GM23338 (cell line): ENCODE results near the gene IGBP1. TPM values are rescaled to one million over a fixed set of nuclear protein-coding genes. Genes with fewer than 3 reads are reported as not detected.

Experiments used
- ATAC-seq: fragments of 200-7000 bp; cut with Tn5 transposase; 3 replicates; pipeline ENCODE4 v1.9.1; 2020
- DNase-seq: peaks from one replicate; pipeline ENCODE4 v3.0.0-alpha.2; 2015; ENCODE audit warnings: low spot score
- H2AFZ ChIP-seq: fragments of 200-600 bp; sonication (generic); 2 replicates; pipeline ENCODE4 v1.8.0; 2016; ENCODE audit warnings: antibody characterized with exemption, mild to moderate bottlenecking, moderate library complexity
- H3F3A ChIP-seq: fragments of 200-600 bp; sonication (generic); replicated peaks from 2 replicates; pipeline ENCODE4 v1.8.0; 2017; ENCODE audit warnings: antibody characterized with exemption, mixed run types, low read depth
- H3K27ac ChIP-seq: fragments of 200-600 bp; sonication (generic); 2 replicates; pipeline ENCODE4 v1.6.1; 2016; ENCODE audit warnings: low read depth
- H3K27me3 ChIP-seq: fragments of 200-600 bp; sonication (generic); 2 replicates; pipeline ENCODE4 v1.8.0; 2016; ENCODE audit warnings: mild to moderate bottlenecking, mixed run types, moderate library complexity; ENCODE audit not compliant: insufficient read depth
- H3K36me3 ChIP-seq: fragments of 200-600 bp; sonication (generic); 2 replicates; pipeline ENCODE4 v1.8.0; 2016; ENCODE audit warnings: mild to moderate bottlenecking; ENCODE audit not compliant: insufficient read depth
- H3K4me1 ChIP-seq: fragments of 200-600 bp; sonication (generic); 2 replicates; pipeline ENCODE4 v1.8.0; 2016; ENCODE audit warnings: mild to moderate bottlenecking, moderate library complexity; ENCODE audit not compliant: insufficient read depth
- H3K4me2 ChIP-seq: fragments of 200-600 bp; sonication (generic); 2 replicates; pipeline ENCODE4 v1.7.1; 2017; ENCODE audit warnings: mixed run types
- H3K4me3 ChIP-seq: fragments of 200-600 bp; sonication (generic); 2 replicates; pipeline ENCODE4 v1.6.1; 2016; ENCODE audit warnings: mixed run types
- H3K79me2 ChIP-seq: fragments of 200-600 bp; sonication (generic); replicated peaks from 2 replicates; pipeline ENCODE4 v1.8.0; 2017; ENCODE audit warnings: mild to moderate bottlenecking; ENCODE audit not compliant: insufficient read depth
- H3K9me2 ChIP-seq: fragments of 200-600 bp; sonication (generic); 2 replicates; pipeline ENCODE4 v1.8.0; 2017; ENCODE audit not compliant: insufficient read depth
- H4K20me1 ChIP-seq: fragments of 200-600 bp; sonication (generic); replicated peaks from 2 replicates; pipeline ENCODE4 v1.8.0; 2017; ENCODE audit warnings: mild to moderate bottlenecking; ENCODE audit not compliant: insufficient read depth
- H3K27ac Mint-ChIP-seq: 2 replicates; pipeline ENCODE4 v1.8.0; 2020; ENCODE audit warnings: inconsistent platforms, mild to moderate bottlenecking, moderate library complexity, mixed read lengths
- H3K27me3 Mint-ChIP-seq: 3 replicates; pipeline ENCODE4 v1.8.0; 2022; ENCODE audit warnings: low read depth, mild to moderate bottlenecking, moderate library complexity, mixed read lengths, inconsistent platforms; ENCODE audit not compliant: insufficient read depth, poor library complexity
- H3K36me3 Mint-ChIP-seq: 3 replicates; pipeline ENCODE4 v1.8.0; 2021; ENCODE audit warnings: low read depth, mild to moderate bottlenecking, inconsistent platforms, moderate library complexity, mixed read lengths
- H3K4me1 Mint-ChIP-seq: 3 replicates; pipeline ENCODE4 v1.8.0; 2020; ENCODE audit warnings: mild to moderate bottlenecking, inconsistent platforms, mixed read lengths
- H3K4me3 Mint-ChIP-seq: 3 replicates; pipeline ENCODE4 v1.8.0; 2021; ENCODE audit warnings: moderate library complexity, mild to moderate bottlenecking, inconsistent platforms, mixed read lengths
- H3K9me3 Mint-ChIP-seq: 3 replicates; pipeline ENCODE4 v1.8.0; 2020; ENCODE audit warnings: moderate library complexity, mild to moderate bottlenecking, inconsistent platforms, mixed read lengths
- CREB1 ChIP-seq: fragments of 250-450 bp; sonication (Bioruptor Pico); IDR thresholded peaks from 2 replicates; pipeline ENCODE4 v1.5.0; 2020; ENCODE audit warnings: low read depth, mild to moderate bottlenecking, moderate library complexity
- ETS1 ChIP-seq: IDR thresholded peaks from 2 replicates; pipeline ENCODE4 v1.6.1; 2016; ENCODE audit warnings: antibody characterized with exemption
- EZH2 ChIP-seq: fragments of 200-600 bp; sonication (generic); IDR thresholded peaks from one replicate; pipeline ENCODE4 v1.8.0; 2017; ENCODE audit warnings: antibody characterized with exemption, mild to moderate bottlenecking, low read depth; ENCODE audit not compliant: unreplicated experiment
- EZH2phosphoT487 ChIP-seq: fragments of 200-600 bp; sonication (generic); IDR thresholded peaks from one replicate; pipeline ENCODE4 v1.8.1; 2018; ENCODE audit warnings: antibody characterized with exemption; ENCODE audit not compliant: unreplicated experiment
- JUNB ChIP-seq: IDR thresholded peaks from one replicate; pipeline ENCODE4 v1.6.1; 2016; ENCODE audit warnings: antibody characterized with exemption; ENCODE audit not compliant: unreplicated experiment
- NANOG ChIP-seq: IDR thresholded peaks from 2 replicates; pipeline ENCODE4 v1.6.1; 2016; ENCODE audit warnings: antibody characterized with exemption, borderline replicate concordance
- POLR2AphosphoS5 ChIP-seq: IDR thresholded peaks from 2 replicates; pipeline ENCODE4 v1.6.1; 2016; ENCODE audit warnings: antibody characterized with exemption, low read depth
- STAT1 ChIP-seq: IDR thresholded peaks from one replicate; pipeline ENCODE4 v1.6.1; 2016; ENCODE audit warnings: antibody characterized with exemption; ENCODE audit not compliant: unreplicated experiment
- ZNF114 ChIP-seq: fragments of 250-450 bp; sonication (Bioruptor Pico); IDR thresholded peaks from 2 replicates; pipeline ENCODE4 v1.5.0; 2020; ENCODE audit warnings: mild to moderate bottlenecking, moderate library complexity
- ZNF331 ChIP-seq: fragments of 250-450 bp; sonication (Bioruptor Pico); IDR thresholded peaks from 2 replicates; pipeline ENCODE4 v1.5.0; 2020; ENCODE audit warnings: low read depth, mild to moderate bottlenecking, moderate library complexity
- polyA plus RNA-seq: library from polyadenylated mRNA; unstranded; fragments of >200 nt; fragmentation: Nextera tagmentation; extraction: Ambion mirVana; gene quantifications from 2 replicates; pipeline ENCODE4 v1.2.1, GENCODE V29; 2016
- total RNA-seq: library from RNA; depleted of rRNA; stranded (reverse); fragments of >200 nt; shearing (Covaris generic); gene quantifications from 2 replicates; pipeline ENCODE4 v1.2.3, GENCODE V29; 2014
- TF ChIP-seq, protein P1 (sequence below): fragments of 250-450 bp; sonication (Bioruptor Pico); IDR thresholded peaks from 2 replicates; pipeline ENCODE4 v1.5.0; 2020; ENCODE audit warnings: mild to moderate bottlenecking, moderate library complexity
- TF ChIP-seq, protein P2 (sequence below): IDR thresholded peaks from one replicate; pipeline ENCODE4 v1.6.1; 2018; ENCODE audit warnings: antibody characterized with exemption; ENCODE audit not compliant: unreplicated experiment
- TF ChIP-seq, protein P3 (sequence below), 2 experiments: fragments of 200-600 bp in 1 of 2; sonication (generic) in 1 of 2; conservative IDR thresholded peaks; 2 replicates each; pipeline versions ENCODE4 v1.5.1 to v1.6.1; 2016 to 2017; ENCODE audit warnings: antibody characterized with exemption in 2 of 2, low read depth in 2 of 2, mild to moderate bottlenecking in 2 of 2, moderate library complexity in 1 of 2

Gene IGBP1
- total and polyA plus RNA-seq, 2 experiments from 2014 or later: 36.8 to 38.5 TPM

GRCh38 chrX:70088751-70089150 is 44.5 kb upstream of the IGBP1 start:
- no peaks in the 10 kb centered on the region for H3K36me3 Mint-ChIP-seq
- H3F3A ChIP-seq: no peaks in the 10 kb centered on the region
- H3K79me2 ChIP-seq: no peaks in the 10 kb centered on the region
- H3K27ac Mint-ChIP-seq: no peak overlapping the region
- H3K36me3 ChIP-seq: no peaks in the 10 kb centered on the region
- H2AFZ ChIP-seq: no peak overlapping the region
- TF ChIP-seq JUNB (no peak), POLR2AphosphoS5 (no peak), EZH2 (no peak), STAT1 (no peak), ZNF114 (no peak), EZH2phosphoT487 (no peak), ETS1 (no peak), NANOG (no peak), CREB1 (CRISPR knock-in tag) (no peak), ZNF331 (CRISPR knock-in tag) (no peak)
- TF ChIP-seq, protein P1, sequence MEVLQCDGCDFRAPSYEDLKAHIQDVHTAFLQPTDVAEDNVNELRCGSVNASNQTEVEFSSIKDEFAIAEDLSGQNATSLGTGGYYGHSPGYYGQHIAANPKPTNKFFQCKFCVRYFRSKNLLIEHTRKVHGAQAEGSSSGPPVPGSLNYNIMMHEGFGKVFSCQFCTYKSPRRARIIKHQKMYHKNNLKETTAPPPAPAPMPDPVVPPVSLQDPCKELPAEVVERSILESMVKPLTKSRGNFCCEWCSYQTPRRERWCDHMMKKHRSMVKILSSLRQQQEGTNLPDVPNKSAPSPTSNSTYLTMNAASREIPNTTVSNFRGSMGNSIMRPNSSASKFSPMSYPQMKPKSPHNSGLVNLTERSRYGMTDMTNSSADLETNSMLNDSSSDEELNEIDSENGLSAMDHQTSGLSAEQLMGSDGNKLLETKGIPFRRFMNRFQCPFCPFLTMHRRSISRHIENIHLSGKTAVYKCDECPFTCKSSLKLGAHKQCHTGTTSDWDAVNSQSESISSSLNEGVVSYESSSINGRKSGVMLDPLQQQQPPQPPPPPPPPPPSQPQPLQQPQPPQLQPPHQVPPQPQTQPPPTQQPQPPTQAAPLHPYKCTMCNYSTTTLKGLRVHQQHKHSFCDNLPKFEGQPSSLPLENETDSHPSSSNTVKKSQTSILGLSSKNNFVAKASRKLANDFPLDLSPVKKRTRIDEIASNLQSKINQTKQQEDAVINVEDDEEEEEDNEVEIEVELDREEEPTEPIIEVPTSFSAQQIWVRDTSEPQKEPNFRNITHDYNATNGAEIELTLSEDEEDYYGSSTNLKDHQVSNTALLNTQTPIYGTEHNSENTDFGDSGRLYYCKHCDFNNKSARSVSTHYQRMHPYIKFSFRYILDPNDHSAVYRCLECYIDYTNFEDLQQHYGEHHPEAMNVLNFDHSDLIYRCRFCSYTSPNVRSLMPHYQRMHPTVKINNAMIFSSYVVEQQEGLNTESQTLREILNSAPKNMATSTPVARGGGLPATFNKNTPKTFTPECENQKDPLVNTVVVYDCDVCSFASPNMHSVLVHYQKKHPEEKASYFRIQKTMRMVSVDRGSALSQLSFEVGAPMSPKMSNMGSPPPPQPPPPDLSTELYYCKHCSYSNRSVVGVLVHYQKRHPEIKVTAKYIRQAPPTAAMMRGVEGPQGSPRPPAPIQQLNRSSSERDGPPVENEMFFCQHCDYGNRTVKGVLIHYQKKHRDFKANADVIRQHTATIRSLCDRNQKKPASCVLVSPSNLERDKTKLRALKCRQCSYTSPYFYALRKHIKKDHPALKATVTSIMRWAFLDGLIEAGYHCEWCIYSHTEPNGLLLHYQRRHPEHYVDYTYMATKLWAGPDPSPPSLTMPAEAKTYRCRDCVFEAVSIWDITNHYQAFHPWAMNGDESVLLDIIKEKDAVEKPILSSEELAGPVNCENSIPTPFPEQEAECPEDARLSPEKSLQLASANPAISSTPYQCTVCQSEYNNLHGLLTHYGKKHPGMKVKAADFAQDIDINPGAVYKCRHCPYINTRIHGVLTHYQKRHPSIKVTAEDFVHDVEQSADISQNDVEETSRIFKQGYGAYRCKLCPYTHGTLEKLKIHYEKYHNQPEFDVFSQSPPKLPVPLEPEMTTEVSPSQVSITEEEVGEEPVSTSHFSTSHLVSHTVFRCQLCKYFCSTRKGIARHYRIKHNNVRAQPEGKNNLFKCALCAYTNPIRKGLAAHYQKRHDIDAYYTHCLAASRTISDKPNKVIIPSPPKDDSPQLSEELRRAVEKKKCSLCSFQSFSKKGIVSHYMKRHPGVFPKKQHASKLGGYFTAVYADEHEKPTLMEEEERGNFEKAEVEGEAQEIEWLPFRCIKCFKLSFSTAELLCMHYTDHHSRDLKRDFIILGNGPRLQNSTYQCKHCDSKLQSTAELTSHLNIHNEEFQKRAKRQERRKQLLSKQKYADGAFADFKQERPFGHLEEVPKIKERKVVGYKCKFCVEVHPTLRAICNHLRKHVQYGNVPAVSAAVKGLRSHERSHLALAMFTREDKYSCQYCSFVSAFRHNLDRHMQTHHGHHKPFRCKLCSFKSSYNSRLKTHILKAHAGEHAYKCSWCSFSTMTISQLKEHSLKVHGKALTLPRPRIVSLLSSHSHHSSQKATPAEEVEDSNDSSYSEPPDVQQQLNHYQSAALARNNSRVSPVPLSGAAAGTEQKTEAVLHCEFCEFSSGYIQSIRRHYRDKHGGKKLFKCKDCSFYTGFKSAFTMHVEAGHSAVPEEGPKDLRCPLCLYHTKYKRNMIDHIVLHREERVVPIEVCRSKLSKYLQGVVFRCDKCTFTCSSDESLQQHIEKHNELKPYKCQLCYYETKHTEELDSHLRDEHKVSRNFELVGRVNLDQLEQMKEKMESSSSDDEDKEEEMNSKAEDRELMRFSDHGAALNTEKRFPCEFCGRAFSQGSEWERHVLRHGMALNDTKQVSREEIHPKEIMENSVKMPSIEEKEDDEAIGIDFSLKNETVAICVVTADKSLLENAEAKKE (CRISPR knock-in tag): no peak
- TF ChIP-seq, protein P2, sequence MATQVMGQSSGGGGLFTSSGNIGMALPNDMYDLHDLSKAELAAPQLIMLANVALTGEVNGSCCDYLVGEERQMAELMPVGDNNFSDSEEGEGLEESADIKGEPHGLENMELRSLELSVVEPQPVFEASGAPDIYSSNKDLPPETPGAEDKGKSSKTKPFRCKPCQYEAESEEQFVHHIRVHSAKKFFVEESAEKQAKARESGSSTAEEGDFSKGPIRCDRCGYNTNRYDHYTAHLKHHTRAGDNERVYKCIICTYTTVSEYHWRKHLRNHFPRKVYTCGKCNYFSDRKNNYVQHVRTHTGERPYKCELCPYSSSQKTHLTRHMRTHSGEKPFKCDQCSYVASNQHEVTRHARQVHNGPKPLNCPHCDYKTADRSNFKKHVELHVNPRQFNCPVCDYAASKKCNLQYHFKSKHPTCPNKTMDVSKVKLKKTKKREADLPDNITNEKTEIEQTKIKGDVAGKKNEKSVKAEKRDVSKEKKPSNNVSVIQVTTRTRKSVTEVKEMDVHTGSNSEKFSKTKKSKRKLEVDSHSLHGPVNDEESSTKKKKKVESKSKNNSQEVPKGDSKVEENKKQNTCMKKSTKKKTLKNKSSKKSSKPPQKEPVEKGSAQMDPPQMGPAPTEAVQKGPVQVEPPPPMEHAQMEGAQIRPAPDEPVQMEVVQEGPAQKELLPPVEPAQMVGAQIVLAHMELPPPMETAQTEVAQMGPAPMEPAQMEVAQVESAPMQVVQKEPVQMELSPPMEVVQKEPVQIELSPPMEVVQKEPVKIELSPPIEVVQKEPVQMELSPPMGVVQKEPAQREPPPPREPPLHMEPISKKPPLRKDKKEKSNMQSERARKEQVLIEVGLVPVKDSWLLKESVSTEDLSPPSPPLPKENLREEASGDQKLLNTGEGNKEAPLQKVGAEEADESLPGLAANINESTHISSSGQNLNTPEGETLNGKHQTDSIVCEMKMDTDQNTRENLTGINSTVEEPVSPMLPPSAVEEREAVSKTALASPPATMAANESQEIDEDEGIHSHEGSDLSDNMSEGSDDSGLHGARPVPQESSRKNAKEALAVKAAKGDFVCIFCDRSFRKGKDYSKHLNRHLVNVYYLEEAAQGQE: no peak
- TF ChIP-seq, protein P3, sequence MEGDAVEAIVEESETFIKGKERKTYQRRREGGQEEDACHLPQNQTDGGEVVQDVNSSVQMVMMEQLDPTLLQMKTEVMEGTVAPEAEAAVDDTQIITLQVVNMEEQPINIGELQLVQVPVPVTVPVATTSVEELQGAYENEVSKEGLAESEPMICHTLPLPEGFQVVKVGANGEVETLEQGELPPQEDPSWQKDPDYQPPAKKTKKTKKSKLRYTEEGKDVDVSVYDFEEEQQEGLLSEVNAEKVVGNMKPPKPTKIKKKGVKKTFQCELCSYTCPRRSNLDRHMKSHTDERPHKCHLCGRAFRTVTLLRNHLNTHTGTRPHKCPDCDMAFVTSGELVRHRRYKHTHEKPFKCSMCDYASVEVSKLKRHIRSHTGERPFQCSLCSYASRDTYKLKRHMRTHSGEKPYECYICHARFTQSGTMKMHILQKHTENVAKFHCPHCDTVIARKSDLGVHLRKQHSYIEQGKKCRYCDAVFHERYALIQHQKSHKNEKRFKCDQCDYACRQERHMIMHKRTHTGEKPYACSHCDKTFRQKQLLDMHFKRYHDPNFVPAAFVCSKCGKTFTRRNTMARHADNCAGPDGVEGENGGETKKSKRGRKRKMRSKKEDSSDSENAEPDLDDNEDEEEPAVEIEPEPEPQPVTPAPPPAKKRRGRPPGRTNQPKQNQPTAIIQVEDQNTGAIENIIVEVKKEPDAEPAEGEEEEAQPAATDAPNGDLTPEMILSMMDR (conservative IDR thresholded peaks at IDR 0.05; ENCODE audit: low read depth in 2 of 2): no peak
- ATAC-seq (no peak), DNase-seq (no peak)
- peaks cover 3% of the 10 kb centered on the region for H3K27me3 Mint-ChIP-seq
- no peaks in the 10 kb centered on the region for H3K27me3 ChIP-seq
- H3K9me2 ChIP-seq: no peaks in the 10 kb centered on the region
- H3K9me3 Mint-ChIP-seq: no peaks in the 10 kb centered on the region
- H3K4me2 ChIP-seq: no peak overlapping the region
- peaks cover 5% of the 10 kb centered on the region for H3K4me1 ChIP-seq
- H3K4me3 ChIP-seq: no peak overlapping the region
- peaks cover 6% of the 10 kb centered on the region; the same call in 1 of the 3 replicates for H3K4me1 Mint-ChIP-seq
- H4K20me1 ChIP-seq: no peaks in the 10 kb centered on the region
- H3K27ac ChIP-seq: no peak overlapping the region
- H3K4me3 Mint-ChIP-seq: no peak overlapping the region
